Gastroesophageal sphincter (tissue), 4 donors: ENCODE results near the gene BTBD9. TPM values are rescaled to one million over a fixed set of nuclear protein-coding genes. Genes with fewer than 3 reads are reported as not detected.

ENCODE experiments used
- ATAC-seq: fragments of 150-250 bp; one replicate; pipeline ENCODE4 v1.9.1; 2016; ENCODE audit warnings: mild to moderate bottlenecking, moderate library complexity
- H3K27ac ChIP-seq, 4 donors: fragments of 200-600 bp; sonication (generic) in 3 of 4; 1 replicate in 3 of 4; 2 replicates in 1 of 4; pipeline ENCODE4 v1.5.1; 2016 to 2019
- H3K27me3 ChIP-seq: fragments of 200-600 bp; sonication (generic); one replicate; pipeline ENCODE4 v1.5.1; 2019
- H3K36me3 ChIP-seq, 2 donors: fragments of 200-600 bp; sonication (generic); one replicate each; pipeline ENCODE4 v1.5.1; 2019; ENCODE audit warnings: control low read depth in 1 of 2
- H3K4me1 ChIP-seq, 3 donors: fragments of 200-600 bp; sonication (generic); 1 replicate in 2 of 3; 2 replicates in 1 of 3; pipeline ENCODE4 v1.5.1; 2016 to 2019; ENCODE audit warnings: control low read depth in 2 of 3
- H3K4me3 ChIP-seq, 2 donors: fragments of 200-600 bp; sonication (generic); one replicate each; pipeline ENCODE4 v1.5.1; 2019; ENCODE audit warnings: mild to moderate bottlenecking in 1 of 2, moderate library complexity in 1 of 2
- H3K9me3 ChIP-seq, 3 donors: fragments of 200-600 bp; sonication (generic); one replicate each; pipeline ENCODE4 v1.5.1; 2017 to 2019; ENCODE audit warnings: control low read depth in 2 of 3
- EP300 ChIP-seq: sonication (generic); formaldehyde crosslinking; IDR thresholded peaks from one replicate; pipeline ENCODE4 v1.6.1; 2017; ENCODE audit warnings: antibody characterized with exemption, mild to moderate bottlenecking
- POLR2A ChIP-seq, 2 donors: fragments of 450-650 bp; IDR thresholded peaks; one replicate each; pipeline ENCODE4 v1.6.1; 2017; ENCODE audit warnings: antibody characterized with exemption in 2 of 2, mild to moderate bottlenecking in 2 of 2, moderate library complexity in 1 of 2
- POLR2AphosphoS5 ChIP-seq: sonication (generic); formaldehyde crosslinking; IDR thresholded peaks from one replicate; pipeline ENCODE4 v1.6.1; 2017; ENCODE audit warnings: antibody characterized with exemption
- WGBS, 2 donors: methylation state at CpG; one replicate each; pipeline ENCODE4 v1.1.5; 2018; ENCODE audit warnings: low coverage in 1 of 2; 5-methylcytosine and 5-hydroxymethylcytosine counted together
- total RNA-seq, 4 donors: library from RNA; depleted of rRNA; stranded (reverse); fragments of >200 nt; gene quantifications; one replicate each; pipeline ENCODE4 v1.1.0, GENCODE V29; 2016
- TF ChIP-seq, protein P1 (sequence below), 4 experiments: fragments of 200-600 bp in 2 of 4; fragments of 450-650 bp in 2 of 4; sonication (generic) in 1 of 4; IDR thresholded peaks; one replicate each; pipeline ENCODE4 v1.5.1; 2017 to 2019; ENCODE audit warnings: antibody characterized with exemption in 4 of 4, mild to moderate bottlenecking in 2 of 4, moderate library complexity in 2 of 4

The BTBD9 gene
- total RNA-seq, 4 donors from 2014 or later, result 11.3 to 18.9 (median 13.8) TPM

DNA sequence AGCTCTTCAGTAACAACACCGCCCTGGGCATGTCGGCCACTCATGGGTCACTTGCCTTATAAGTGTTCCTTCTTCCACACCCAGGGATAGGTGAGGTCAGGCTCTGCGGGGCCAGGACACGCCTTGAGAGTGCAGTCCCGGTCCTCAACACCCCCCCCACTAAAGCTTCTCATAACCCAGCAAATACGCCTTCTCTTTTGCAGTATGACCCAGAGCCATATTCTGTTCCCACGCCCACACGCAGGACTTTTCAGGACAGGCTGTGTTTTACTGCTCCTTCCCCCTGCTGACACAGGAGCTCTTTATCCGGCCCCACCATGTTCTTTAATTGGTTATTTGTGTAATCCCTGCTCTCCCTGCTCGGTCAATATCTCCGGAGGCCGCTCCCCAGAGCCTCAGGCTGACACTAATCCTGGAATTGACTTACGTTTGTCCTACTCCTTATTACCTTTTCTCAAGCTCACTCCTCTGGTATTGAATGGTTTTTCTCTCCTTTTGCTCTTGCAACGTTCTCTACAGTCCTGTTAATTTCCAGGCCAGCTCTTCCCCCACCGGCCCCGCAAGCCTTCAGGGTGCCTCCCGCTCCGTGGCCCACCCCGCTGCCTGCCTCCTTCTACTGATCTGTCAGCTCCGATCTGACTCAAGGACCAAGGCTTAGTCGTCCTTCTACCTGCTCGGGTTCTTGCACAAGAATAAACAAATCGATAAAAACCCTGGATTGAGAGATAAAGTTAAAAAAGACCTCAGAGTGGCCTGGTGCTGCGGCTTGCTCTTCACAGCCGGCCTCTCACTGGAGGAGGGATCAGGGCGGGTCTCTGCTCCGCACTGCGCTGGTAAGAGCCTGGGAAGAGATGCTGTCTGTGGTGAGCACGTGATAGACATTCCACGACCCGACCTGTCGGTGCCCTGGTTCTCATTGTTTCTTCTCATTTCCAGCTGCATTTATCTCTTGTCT is 462.7 kb downstream of the BTBD9 start:
- Histone ChIP-seq H3K9me3 (no peaks in the 10 kb centered on the region), H3K4me3 (no peak overlapping the region), H3K27me3 (no peaks in the 10 kb centered on the region), H3K36me3 (peaks cover 0 to 35% of the 10 kb centered on the region in 2 donors), H3K27ac (no peak overlapping the region), H3K4me1 (no peaks in the 10 kb centered on the region)
- TF ChIP-seq EP300 (no peak), POLR2AphosphoS5 (no peak), POLR2A (IDR thresholded peaks at IDR 0.05) (no peak)
- TF ChIP-seq, protein P1, sequence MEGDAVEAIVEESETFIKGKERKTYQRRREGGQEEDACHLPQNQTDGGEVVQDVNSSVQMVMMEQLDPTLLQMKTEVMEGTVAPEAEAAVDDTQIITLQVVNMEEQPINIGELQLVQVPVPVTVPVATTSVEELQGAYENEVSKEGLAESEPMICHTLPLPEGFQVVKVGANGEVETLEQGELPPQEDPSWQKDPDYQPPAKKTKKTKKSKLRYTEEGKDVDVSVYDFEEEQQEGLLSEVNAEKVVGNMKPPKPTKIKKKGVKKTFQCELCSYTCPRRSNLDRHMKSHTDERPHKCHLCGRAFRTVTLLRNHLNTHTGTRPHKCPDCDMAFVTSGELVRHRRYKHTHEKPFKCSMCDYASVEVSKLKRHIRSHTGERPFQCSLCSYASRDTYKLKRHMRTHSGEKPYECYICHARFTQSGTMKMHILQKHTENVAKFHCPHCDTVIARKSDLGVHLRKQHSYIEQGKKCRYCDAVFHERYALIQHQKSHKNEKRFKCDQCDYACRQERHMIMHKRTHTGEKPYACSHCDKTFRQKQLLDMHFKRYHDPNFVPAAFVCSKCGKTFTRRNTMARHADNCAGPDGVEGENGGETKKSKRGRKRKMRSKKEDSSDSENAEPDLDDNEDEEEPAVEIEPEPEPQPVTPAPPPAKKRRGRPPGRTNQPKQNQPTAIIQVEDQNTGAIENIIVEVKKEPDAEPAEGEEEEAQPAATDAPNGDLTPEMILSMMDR (IDR thresholded peaks at IDR 0.05), result no peak
- no peak for ATAC-seq
- 73 to 85% methylated on average over 19 to 24 of the region's 32 CpGs for WGBS, 2 donors

DNA sequence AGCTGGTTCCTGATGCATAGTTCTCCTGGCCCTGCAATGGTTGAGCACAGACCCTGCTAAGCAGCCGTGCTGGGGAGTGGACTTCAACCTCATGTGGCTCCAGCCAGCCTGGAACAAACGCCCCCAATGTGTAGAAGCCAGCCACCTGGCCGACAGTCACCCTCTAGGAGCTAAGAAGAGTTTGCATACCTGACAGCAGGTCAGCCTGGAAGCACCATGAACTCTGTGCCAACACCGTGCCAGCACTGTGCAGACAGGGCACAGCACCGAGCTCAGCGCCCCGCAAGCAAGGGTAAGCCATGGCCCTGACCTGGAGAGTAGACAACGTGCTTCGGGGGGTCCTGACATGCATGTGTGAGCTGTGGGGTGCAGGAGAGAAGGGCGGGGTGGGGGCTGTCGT is 463.9 kb downstream of the BTBD9 start:
- WGBS, 2 donors, result 80% methylated on average over 1 of the region's 11 CpGs; no CpG with 5 or more reads in 1 of the 2 donors
- no peak for TF ChIP-seq EP300
- TF ChIP-seq POLR2A (IDR thresholded peaks at IDR 0.05), result no peak
- TF ChIP-seq POLR2AphosphoS5, result no peak
- TF ChIP-seq, protein P1 (IDR thresholded peaks at IDR 0.05), result no peak
- Histone ChIP-seq H3K4me3 (no peak overlapping the region), H3K9me3 (no peaks in the 10 kb centered on the region), H3K36me3 (peaks cover 0 to 35% of the 10 kb centered on the region in 2 donors), H3K4me1 (no peaks in the 10 kb centered on the region), H3K27me3 (no peaks in the 10 kb centered on the region), H3K27ac (no peak overlapping the region)
- ATAC-seq, result no peak

DNA sequence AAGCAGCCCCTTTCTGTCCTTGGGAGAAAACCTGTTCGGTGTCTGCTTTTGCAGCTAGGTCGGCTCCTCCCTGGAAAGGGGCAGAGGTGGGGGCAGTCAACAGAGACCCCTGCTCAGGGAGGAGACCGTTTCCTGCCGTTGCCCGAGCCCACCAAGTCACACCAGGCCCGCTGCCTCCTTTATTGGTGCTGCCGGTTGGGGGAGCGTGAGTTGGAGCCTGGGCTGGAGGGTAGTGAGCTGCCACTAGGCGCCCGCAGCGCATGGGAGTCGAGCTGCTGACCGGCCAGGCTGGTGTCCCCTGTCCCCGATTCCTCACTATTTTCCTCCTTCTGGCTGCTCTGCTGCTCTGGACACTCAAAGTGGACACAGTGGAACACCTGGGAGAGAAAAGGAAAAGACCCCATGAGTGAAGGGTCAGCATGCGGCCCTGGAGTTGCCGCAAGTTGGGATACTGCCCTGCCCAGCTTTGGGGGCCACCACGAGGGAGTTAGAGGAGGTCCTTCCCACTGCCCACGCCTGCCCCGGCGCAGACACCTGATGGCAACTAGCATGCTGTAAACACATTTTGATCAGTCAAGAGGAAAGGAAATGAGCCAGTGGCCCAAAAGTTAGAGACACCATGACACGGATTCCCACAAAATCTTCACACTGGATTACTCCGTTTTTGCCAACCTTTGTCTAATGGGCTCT is 464.8 kb downstream of the BTBD9 start:
- Histone ChIP-seq H3K27me3 (no peaks in the 10 kb centered on the region), H3K36me3 (peaks cover 0 to 35% of the 10 kb centered on the region in 2 donors), H3K9me3 (no peaks in the 10 kb centered on the region), H3K4me1 (no peaks in the 10 kb centered on the region), H3K4me3 (no peak overlapping the region), H3K27ac (no peak overlapping the region)
- ATAC-seq, result no peak
- 92 to 94% methylated on average over 4 to 6 of the region's 22 CpGs for WGBS, 2 donors
- TF ChIP-seq, protein P1 (IDR thresholded peaks at IDR 0.05), result no peak
- no peak for TF ChIP-seq EP300
- TF ChIP-seq POLR2A (IDR thresholded peaks at IDR 0.05), result no peak
- TF ChIP-seq POLR2AphosphoS5, result no peak

DNA sequence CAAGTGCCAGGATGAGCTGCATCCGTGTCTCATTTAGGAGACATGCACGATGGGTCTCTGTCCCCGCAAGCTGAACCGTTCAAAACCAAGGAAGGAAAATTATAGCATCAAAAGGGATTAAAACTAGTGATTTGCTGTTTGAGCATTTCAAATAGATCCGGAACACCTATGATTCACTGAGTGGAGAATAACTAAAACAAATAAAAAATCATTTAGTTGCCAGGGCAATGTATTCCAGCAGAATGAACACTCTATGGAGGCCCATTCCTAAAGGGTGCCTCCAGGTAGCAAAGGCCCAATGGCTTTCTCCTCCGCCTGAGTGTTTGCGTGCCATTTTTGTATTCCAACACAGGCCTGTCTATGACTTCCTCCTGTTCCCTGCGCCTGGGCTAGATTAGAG is 465.4 kb downstream of the BTBD9 start:
- 86 to 90% methylated on average over 4 to 6 of the region's 8 CpGs for WGBS, 2 donors
- H3K27me3 ChIP-seq, result no peaks in the 10 kb centered on the region
- H3K4me1 ChIP-seq, result no peaks in the 10 kb centered on the region
- H3K27ac ChIP-seq, result no peak overlapping the region
- H3K9me3 ChIP-seq, result no peaks in the 10 kb centered on the region
- peaks cover 0 to 35% of the 10 kb centered on the region in 2 donors for H3K36me3 ChIP-seq
- no peak overlapping the region for H3K4me3 ChIP-seq
- TF ChIP-seq POLR2A (IDR thresholded peaks at IDR 0.05), result no peak
- TF ChIP-seq, protein P1 (IDR thresholded peaks at IDR 0.05), result no peak
- no peak for TF ChIP-seq EP300
- no peak for TF ChIP-seq POLR2AphosphoS5
- no peak for ATAC-seq
